IPS DF 19.7 (cell line): ENCODE measurements around the gene PAQR4.

Experiments
- DNase-seq: peaks from one replicate; pipeline ENCODE4 v3.0.0-alpha.2; 2013; ENCODE audit warnings: low read depth, low spot score

The PAQR4 gene

DNA sequence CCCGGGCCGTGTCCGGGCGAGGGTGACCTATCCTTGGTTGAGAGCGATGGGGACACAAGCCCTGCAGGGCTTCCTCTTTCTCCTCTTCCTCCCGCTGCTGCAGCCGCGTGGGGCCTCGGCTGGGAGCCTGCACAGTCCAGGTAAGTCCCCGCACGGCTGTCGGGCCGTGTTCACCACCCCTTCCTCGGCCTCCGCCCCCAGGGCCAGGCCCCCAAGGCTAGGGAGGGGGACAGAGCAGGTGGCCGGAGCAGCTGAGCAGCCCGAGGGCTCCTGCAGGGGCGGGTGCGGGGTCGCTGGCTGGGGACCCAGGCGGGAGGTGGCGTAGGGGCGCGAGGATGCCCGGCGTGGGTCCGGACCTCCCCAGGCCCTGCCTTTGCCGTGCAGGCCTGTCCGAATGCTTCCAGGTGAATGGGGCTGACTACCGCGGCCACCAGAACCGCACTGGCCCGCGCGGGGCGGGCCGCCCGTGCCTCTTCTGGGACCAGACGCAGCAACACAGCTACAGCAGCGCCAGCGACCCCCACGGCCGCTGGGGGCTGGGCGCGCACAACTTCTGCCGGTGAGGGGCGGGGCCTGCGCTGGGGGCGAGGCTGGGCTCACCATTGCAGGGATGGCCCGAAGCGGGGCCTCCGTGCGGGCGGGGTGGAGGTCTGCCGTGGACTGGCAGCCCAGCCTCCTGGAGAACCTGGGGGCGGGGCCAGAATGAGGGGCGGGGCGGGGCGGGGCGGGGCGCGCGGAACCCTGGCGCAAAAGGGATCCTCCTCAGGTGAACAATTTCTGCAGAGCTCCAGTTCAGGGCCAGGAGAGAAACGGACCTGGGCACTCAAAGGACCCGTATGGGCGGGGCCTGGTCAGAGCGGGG, 4.4 kb upstream of the PAQR4 start:
- DNase-seq: no peak

DNA sequence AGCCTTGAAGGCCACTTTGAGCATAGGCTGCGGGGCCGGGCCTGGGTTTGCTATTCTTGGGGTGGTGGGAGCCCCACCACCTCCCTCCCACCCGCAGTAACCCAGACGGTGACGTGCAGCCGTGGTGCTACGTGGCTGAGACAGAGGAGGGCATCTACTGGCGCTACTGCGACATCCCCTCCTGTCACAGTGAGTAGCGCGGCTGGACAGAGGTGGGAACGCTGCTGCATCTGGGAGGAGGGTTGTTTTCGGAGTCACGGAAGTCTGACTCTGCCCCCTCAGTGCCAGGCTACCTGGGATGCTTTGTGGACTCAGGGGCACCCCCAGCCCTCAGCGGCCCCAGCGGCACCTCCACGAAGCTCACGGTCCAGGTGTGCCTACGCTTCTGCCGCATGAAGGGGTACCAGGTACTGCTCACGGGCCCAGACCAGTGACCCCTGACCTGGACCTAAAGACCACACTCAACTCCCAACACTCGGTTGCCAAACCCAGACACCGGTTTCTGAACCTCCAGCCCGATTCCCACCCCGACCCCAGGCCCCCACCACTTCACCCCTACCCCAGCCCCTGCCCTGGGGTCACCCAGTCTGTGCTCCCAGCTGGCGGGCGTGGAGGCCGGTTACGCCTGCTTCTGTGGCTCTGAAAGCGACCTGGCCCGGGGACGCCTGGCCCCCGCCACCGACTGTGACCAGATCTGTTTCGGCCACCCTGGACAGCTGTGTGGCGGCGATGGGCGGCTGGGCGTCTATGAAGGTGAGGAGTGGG, 2.9 kb upstream of the PAQR4 start:
- no peak for DNase-seq

DNA sequence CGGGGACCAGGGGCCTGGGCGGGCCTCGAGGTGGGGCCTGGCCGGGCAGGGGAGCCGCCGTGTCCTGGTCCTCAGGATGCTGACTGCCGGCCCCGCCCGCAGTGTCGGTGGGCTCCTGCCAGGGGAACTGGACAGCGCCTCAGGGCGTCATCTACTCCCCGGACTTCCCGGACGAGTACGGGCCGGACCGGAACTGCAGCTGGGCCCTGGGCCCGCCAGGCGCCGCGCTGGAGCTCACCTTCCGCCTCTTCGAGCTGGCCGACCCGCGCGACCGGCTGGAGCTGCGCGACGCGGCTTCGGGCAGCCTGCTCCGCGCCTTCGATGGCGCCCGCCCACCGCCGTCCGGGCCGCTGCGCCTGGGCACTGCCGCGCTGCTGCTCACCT, 2.3 kb upstream of the PAQR4 start:
- no peak for DNase-seq

DNA sequence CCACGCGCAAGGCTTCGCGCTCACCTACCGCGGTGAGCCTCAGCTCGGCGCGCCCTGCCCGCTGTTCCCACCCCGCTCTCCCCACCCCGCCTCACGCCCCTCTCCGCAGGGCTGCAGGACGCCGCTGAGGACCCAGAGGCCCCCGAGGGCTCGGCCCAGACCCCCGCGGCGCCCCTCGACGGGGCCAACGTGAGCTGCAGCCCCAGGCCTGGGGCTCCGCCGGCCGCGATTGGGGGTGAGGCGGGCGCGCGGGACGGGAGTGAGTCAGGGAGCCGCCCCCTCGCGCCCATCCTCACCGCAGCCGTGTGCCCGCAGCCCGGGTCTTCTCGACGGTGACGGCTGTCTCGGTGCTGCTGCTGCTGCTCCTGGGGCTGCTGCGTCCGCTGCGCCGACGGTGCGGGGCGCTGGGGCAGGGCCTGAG, 1.9 kb upstream of the PAQR4 start:
- DNase-seq: no peak

DNA sequence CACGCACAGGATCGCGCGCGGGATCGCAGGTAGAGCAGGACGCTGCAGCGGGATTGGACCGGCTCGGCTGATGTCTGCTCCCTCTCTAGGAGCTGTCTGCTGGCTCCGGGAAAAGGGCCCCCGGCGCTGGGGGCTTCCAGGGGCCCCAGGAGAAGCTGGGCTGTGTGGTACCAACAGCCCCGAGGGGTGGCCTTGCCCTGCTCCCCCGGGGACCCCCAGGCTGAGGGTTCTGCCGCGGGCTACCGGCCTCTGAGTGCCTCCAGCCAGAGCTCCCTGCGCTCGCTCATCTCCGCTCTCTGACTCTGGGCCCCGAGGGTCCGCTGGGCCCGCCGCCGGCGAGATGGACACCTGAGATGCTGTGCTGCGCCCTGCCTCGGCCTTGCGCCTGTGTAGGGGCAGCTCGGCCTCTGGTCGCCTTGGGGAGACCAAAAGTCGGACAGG, 1.4 kb upstream of the PAQR4 start:
- no peak for DNase-seq

DNA sequence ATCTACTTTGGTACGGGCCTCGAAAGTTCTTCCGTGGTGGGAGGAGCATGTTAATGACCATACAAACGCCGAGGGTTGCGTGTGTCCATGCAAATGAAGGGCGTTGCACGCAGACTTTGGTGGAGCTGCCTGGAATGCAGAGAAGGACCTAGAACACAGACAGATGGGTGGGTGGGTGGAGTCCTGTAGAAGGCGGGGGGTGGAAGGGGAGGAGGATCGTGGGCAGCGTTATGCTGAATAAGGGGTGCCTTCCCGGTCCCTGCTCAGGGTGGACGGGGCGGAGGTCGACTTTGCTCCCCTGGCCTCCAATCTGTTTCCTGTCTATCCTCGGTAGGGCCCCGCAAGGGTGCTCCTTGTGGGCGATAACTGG, 795 bp upstream of the PAQR4 start:
- DNase-seq: no peak

DNA sequence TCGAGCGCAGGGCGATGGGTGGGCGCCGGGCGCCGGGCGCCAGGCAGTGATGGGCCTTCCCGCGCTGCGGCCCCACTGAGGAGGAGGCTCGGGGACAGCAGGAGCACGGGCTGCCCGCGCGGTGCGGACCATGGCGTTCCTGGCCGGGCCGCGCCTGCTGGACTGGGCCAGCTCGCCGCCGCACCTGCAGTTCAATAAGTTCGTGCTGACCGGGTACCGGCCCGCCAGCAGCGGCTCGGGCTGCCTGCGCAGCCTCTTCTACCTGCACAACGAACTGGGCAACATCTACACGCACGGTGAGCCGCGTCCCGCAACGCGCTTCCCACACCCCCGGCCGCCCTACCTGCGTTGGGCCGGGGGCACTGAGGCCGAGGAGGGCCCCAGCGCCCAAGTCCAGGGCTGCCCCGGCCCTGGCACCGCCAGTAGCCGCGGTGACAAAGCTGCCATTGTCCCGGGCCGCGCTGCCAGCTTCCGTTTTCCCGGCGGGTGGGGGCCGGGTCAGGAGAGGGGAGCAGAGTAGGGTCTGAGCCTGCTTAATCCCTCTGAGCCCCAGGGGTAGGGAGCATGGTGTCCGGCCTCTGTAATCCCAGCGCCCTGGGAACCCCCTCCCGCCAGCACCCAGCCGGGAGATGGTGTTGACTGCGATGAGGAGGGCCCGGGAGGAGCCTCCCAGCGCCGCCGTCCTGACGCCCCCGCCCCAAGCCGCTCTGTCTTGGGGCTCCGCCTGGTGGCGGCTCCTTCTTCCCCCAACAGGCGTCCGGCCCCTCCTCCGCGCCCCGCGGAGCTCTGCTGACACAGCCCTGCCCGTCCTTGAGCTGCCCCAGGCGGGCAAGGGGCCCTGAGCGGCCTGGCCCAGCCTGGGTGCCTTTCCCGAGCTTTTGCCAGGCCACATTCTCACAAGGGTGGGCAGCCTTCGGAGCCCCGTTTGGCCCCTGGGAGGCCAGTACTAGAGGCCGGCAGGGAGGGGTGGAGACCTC, 685 bp downstream of the PAQR4 start:
- no peak for DNase-seq

DNA sequence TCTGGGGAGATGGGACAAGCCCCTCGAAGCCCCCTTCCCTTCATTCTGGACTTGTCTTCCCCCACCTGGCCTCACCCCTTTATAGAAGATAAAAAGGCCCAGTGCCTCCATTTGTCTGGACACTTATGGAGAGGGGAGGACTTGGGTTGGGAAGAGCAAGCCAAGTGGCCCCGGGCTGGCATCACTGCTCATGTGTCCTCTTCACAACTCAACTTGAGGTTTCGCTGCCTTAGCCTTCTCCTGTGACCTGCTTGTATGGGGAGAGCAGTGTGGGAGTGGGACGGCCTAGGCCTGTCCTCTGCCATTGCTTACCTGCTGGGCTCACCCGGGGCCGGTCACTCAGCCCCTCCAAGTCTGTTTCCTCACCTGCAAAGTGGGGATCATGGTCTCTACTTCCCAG, 1.4 kb downstream of the PAQR4 start:
- no peak for DNase-seq

DNA sequence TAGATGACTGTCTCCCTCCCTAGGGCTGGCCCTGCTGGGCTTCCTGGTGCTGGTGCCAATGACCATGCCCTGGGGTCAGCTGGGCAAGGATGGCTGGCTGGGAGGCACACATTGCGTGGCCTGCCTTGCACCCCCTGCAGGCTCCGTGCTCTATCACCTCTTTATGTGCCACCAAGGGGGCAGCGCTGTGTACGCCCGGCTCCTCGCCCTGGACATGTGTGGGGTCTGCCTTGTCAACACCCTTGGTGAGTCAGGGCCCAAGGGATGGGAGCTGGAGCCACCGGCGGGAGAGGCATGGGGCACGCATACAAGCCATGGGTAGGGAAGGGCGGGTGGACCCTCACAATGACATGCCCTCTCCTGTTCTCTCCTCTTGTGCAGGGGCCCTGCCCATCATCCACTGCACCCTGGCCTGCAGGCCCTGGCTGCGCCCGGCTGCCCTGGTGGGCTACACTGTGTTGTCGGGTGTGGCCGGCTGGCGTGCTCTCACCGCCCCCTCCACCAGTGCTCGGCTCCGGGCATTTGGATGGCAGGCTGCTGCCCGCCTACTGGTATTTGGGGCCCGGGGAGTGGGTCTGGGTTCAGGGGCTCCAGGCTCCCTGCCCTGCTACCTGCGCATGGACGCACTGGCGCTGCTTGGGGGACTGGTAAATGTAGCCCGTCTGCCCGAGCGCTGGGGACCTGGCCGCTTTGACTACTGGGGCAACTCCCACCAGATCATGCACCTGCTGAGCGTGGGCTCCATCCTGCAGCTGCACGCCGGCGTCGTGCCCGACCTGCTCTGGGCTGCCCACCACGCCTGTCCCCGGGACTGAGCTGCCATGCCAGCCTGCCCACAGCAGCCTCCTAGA, 2.2 kb downstream of the PAQR4 start:
- DNase-seq: no peak

DNA sequence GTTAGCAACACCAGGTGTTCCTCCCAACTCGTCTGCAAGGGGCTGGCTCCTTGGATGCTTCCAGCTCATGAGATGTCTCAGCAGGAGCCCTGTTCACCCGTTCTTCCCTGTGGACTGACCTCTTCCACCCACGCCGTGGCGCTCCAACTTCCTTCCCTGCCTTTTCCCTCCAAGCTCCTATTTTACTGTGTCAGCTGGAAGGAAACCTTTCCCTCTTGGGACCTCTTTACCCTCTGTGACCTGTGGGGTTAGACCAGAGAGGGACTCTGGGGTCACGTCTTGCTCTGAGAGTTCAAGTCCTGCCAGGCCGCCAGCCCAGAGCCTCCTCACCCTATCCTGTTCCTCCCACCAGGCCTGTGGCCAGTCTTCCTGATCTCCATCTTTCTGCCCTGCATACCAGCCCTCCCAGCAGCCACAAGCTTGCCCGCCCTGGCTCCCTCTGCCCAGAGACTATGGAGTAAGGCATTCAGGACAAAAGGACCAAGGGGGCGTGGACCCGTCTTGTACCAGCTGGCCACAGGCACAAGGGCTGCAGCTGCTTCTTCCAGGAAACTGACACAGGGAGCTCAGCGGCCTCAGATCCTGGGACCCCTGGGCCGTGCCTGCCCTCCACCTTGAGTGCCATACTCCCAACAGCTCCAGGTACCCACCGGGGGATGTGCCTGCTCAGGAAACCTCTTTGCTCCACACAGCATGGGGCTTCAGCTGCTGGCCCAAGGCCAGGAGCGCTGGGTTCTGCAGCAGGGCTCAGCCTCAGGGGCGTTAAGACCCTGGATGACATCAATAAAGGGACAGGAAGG, 3.0 kb downstream of the PAQR4 start:
- no peak for DNase-seq

DNA sequence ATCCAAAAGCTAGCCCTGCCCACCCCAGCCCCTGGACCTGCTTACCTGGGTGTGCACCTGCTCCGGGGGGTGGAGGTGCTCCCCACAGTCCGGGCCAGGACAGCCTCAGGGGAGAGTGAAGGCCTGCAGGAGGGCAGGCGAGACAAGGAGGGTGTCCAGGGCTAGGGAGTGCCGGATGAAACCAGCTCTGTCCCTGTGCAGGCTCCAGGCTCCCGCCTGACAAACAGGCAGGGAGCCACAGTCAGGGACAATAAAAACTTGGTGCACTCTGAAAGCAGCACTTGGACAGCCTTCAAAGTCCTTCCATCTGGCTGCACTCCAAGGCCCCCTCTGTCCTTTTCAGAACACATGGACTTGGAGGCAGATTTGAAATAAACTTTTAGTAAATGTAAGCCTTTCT, 3.9 kb downstream of the PAQR4 start:
- DNase-seq: no peak

DNA sequence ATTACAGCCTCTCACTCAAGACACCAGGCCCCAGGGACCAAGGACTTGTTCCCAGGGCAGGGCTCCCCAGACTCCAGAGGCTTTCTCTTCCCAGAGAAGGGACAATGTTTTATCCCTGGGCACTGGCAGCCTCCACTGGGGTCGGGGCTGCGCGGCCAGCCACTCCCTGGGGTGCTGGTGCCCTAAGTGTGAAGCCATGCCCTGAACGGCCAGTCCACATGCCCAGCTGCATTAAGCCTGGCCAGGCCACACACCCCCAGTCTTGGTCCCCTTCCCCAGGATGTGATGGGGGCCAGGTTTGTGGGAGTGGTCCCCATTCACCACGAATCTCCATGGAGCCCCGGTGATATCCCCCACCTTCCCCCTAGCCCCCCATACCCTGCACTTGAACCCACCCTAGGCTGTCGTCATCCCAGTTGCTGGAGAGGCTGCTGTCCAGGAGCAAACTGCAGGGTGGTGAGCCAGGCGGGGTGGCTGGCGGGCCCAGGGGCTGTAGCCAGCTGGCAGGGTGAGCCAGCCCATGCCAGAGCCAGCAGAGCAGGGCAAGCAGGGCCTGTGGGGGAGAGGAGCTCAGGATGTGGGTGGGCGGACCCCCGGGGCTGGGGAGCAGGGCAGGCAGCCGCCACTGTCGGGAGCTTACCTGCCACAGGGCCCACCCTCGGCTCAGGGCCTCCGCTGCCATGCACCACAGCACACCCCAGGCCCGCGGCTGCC, 4.6 kb downstream of the PAQR4 start:
- no peak for DNase-seq

DNA sequence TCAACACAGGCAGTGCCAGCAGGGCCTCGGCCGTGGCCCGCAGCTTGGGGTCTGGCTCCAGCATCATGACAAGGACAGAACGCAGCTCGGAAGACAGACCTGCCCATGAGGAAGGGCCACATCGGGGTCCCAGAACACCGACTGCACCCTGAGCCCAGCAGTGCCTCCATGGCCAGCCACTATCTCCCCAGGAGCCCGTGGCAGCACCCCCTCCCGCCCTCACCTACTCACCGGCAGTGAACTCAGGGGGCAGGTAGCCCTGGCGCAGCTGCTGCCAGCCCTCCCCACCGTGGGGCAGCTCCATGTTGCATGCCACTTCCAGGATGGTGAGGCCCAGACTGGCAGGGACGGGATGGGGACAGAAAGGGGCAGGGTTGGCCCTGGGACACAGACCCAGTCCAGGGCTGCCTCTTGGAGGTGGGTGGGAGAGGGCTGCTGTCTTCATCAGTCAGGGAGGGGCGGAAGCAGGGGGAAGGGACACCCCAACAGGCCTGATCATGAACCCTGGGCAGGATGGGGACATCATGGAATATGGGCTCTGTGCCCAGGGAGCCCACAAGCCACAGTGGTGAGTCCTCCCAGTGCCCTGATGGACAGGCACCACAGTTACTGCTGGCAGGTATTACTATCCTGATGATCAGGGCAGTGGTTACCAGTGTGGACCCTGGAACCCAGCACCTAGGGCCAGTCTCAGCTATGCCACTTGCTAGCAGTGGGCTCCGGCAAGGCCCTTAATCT, 5.3 kb downstream of the PAQR4 start:
- no peak for DNase-seq

DNA sequence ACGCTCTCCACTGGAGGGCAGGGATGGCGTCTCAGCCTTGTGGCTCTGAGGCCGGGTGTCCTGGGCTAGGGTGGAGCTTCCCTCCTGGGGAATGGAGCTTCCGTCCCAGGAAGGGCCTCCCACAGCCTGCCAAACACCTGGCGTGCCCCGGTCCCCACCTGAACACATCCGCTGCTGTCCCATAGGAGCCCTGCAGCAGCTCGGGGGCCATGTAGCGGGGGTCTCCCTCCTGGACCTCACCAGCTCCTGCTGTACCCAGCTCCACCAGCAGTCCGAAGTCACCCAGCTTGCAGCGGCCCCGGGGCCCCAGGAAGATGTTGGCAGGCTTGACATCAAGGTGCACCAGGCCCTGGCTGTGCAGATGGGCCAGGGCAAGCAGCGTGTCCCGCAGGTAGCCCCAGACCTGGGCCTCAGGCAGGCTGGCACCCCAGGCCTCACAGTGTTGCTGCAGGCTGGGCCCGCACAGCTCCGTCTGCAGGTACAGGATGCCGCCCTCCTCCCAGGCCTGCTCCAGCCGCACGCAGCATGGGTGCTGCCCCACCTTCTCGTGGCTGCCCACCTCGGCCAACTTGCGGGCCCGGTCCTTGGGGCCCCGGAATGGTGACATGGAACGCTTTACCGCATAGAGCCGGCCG, 6.1 kb downstream of the PAQR4 start:
- DNase-seq: no peak

DNA sequence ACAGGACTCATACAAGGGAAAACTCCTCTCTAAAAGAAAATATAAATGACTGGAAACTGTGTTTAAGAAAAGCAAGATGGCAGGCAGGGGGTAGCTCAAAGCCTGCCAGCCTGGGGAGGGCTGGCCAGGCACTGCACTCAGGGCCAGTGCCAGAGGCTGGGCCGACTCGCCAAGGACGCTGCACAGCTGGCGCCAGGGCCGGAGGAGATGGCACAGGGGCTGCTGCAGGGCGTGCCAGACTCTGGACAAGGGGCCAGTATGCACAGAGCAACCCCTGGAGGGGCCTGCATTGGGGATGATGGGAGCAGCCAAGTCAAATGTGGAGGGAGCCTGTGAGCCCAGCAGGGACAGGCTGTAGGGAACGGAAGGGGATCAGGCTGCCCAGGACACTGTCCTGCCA, 7.1 kb downstream of the PAQR4 start:
- no peak for DNase-seq

DNA sequence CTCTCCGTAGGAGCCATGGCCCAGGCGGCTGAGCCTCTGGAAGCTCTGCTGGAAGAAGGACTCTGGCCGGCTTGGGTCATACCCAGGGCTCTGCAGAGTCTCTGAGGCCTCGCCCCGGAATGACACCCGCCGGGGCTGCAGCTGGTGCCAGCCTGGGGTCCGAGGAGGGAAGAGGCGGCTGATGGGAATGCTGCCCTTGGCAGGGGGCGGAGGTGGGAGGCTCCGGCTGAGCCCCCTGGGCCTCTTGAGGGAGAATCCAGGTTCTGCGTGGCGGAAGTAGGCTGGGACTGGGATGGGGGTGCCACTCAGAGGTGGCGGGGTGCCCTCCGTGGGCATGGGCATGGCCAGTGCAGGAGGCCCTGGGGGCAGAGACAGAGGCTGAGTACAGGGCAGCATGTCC, 7.5 kb downstream of the PAQR4 start:
- no peak for DNase-seq

DNA sequence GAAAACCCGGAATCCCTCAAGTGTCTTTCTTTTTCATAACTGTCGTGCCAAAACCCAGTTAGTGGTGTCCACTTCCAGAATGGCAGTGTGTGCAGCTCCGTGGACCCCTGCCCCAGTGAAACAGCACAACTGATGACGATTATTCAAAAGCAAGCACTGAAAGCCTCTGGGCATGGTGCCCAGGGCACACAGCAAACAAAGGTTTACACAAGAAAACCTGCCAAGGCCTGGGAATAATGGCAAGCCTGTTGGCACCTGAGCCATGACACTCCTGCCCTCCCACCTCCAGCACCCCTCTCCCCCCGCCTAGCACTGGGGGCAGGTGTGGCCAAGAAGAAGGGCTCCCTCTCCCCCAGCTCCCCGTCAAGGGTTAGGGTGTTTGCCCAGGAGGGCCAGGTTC, 8.3 kb downstream of the PAQR4 start:
- no peak for DNase-seq

DNA sequence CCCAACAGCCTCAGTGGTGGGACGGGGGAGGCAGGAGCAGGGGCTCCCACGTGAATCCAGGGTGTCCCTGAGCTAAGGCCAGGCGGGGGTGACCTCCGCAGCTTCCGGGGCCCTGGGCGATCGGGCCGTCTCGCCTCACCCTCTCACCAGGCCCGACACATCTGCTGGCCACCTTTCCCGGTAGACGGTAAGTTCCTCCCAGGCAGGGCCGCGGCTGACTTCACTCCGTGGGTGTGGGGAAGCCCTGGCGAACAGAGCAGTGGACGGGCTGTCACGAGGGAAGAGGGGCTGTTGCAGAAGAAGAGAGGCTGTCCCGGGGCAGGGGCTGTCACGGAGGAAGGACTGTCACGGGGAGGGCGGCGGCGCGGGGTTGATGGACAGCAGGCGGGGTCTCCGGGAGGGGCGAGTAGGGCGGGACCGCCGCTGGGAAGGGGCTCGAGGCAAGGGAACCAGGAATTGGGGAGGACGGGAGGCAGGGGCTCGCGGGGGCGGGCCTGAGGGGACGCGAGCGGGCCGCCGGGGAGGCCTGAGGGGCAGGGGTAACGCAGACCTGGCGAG, 10.6 kb downstream of the PAQR4 start:
- no peak for DNase-seq
